PFSK-1 (cell line): ENCODE data around the gene GTF2H1.

ENCODE experiments used
- FOXP2 ChIP-seq: optimal IDR thresholded peaks from 2 replicates; pipeline ENCODE3; 2011; ENCODE audit warnings: borderline replicate concordance, control low read depth, inconsistent platforms; ENCODE audit not compliant: insufficient read depth; ENCODE audit errors: extremely low read length, extremely low read depth
- POLR2AphosphoS5 ChIP-seq: IDR thresholded peaks from 2 replicates; pipeline ENCODE4 v1.6.1; 2012; ENCODE audit warnings: low read depth, mild to moderate bottlenecking, control low read depth, low read length, moderate library complexity
- SIN3A ChIP-seq: IDR thresholded peaks from 2 replicates; pipeline ENCODE4 v1.6.1; 2012; ENCODE audit warnings: mild to moderate bottlenecking, low read length, moderate library complexity, borderline replicate concordance; ENCODE audit not compliant: insufficient read depth
- TAF1 ChIP-seq: IDR thresholded peaks from 2 replicates; pipeline ENCODE4 v1.6.1; 2012; ENCODE audit warnings: low read length, control low read depth, borderline replicate concordance; ENCODE audit not compliant: insufficient read depth
- TF ChIP-seq, protein P1 (sequence below), 2 experiments: IDR thresholded peaks; 2 replicates each; pipeline versions ENCODE4 v1.6.1 to v1.8.0; 2011 to 2012; ENCODE audit warnings: low read depth in 2 of 2, low read length in 2 of 2, control low read depth in 1 of 2, inconsistent platforms in 1 of 2, mild to moderate bottlenecking in 1 of 2, moderate library complexity in 1 of 2; ENCODE audit not compliant: insufficient read depth in 1 of 2

GTF2H1 gene

GRCh38 chr11:18364495-18365073 lies 42.2 kb downstream of the GTF2H1 start:
- TF ChIP-seq TAF1, result no peak
- TF ChIP-seq SIN3A, result no peak
- no peak for TF ChIP-seq POLR2AphosphoS5
- TF ChIP-seq FOXP2, result no peak
- TF ChIP-seq, protein P1, sequence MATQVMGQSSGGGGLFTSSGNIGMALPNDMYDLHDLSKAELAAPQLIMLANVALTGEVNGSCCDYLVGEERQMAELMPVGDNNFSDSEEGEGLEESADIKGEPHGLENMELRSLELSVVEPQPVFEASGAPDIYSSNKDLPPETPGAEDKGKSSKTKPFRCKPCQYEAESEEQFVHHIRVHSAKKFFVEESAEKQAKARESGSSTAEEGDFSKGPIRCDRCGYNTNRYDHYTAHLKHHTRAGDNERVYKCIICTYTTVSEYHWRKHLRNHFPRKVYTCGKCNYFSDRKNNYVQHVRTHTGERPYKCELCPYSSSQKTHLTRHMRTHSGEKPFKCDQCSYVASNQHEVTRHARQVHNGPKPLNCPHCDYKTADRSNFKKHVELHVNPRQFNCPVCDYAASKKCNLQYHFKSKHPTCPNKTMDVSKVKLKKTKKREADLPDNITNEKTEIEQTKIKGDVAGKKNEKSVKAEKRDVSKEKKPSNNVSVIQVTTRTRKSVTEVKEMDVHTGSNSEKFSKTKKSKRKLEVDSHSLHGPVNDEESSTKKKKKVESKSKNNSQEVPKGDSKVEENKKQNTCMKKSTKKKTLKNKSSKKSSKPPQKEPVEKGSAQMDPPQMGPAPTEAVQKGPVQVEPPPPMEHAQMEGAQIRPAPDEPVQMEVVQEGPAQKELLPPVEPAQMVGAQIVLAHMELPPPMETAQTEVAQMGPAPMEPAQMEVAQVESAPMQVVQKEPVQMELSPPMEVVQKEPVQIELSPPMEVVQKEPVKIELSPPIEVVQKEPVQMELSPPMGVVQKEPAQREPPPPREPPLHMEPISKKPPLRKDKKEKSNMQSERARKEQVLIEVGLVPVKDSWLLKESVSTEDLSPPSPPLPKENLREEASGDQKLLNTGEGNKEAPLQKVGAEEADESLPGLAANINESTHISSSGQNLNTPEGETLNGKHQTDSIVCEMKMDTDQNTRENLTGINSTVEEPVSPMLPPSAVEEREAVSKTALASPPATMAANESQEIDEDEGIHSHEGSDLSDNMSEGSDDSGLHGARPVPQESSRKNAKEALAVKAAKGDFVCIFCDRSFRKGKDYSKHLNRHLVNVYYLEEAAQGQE (IDR thresholded peaks at IDR 0.05; ENCODE audit: insufficient read depth in 1 of 2, low read depth in 2 of 2, low read length in 2 of 2), result no peak

GRCh38 chr11:18365741-18366140 lies 43.4 kb downstream of the GTF2H1 start:
- TF ChIP-seq FOXP2, result no peak
- no peak for TF ChIP-seq POLR2AphosphoS5
- TF ChIP-seq TAF1, result no peak
- no peak for TF ChIP-seq SIN3A
- TF ChIP-seq, protein P1 (IDR thresholded peaks at IDR 0.05; ENCODE audit: insufficient read depth in 1 of 2, low read depth in 2 of 2, low read length in 2 of 2), result no peak

- TF ChIP-seq SIN3A, result no peak
- no peak for TF ChIP-seq FOXP2
- no peak for TF ChIP-seq POLR2AphosphoS5
- no peak for TF ChIP-seq TAF1
- TF ChIP-seq, protein P1 (IDR thresholded peaks at IDR 0.05; ENCODE audit: insufficient read depth in 1 of 2, low read depth in 2 of 2, low read length in 2 of 2), result no peak
These were observed 43.9 kb downstream of the GTF2H1 start for GRCh38 chr11:18366286-18366685.

GRCh38 chr11:18367431-18367830 lies 45.1 kb downstream of the GTF2H1 start:
- TF ChIP-seq, protein P1 (IDR thresholded peaks at IDR 0.05; ENCODE audit: insufficient read depth in 1 of 2, low read depth in 2 of 2, low read length in 2 of 2), result no peak
- no peak for TF ChIP-seq POLR2AphosphoS5
- TF ChIP-seq TAF1, result no peak
- TF ChIP-seq SIN3A, result no peak
- no peak for TF ChIP-seq FOXP2

GRCh38 chr11:18368221-18368620 lies 45.9 kb downstream of the GTF2H1 start:
- no peak for TF ChIP-seq SIN3A
- no peak for TF ChIP-seq TAF1
- no peak for TF ChIP-seq POLR2AphosphoS5
- TF ChIP-seq FOXP2, result no peak
- TF ChIP-seq, protein P1 (IDR thresholded peaks at IDR 0.05; ENCODE audit: insufficient read depth in 1 of 2, low read depth in 2 of 2, low read length in 2 of 2), result no peak
